ENCODE measurements around the gene PIGL.

DNA sequence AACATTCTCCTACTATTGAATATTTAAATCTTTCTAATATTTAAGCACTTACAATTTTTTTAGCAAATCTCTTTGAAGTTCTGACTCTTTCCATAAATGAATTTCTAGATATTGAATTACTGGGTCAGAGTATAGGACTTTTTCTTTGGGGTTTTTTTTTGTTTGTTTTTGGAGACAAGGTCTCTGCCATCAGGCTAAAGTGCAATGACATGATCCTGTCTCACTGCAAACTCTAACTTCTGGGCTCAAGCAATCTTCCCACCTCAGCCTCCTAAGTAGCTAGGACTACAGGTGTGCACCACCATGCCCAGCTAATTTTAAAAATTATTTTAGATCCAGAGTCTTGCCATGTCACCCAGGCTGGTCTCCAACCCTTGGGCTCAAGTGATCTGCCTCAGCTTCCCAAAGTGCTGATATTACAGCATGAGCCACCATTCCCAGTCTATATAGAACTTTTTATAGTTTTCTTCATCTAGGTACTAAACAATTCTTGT lies 24.9 kb downstream of the PIGL start:
- TF ChIP-seq, protein P1, sequence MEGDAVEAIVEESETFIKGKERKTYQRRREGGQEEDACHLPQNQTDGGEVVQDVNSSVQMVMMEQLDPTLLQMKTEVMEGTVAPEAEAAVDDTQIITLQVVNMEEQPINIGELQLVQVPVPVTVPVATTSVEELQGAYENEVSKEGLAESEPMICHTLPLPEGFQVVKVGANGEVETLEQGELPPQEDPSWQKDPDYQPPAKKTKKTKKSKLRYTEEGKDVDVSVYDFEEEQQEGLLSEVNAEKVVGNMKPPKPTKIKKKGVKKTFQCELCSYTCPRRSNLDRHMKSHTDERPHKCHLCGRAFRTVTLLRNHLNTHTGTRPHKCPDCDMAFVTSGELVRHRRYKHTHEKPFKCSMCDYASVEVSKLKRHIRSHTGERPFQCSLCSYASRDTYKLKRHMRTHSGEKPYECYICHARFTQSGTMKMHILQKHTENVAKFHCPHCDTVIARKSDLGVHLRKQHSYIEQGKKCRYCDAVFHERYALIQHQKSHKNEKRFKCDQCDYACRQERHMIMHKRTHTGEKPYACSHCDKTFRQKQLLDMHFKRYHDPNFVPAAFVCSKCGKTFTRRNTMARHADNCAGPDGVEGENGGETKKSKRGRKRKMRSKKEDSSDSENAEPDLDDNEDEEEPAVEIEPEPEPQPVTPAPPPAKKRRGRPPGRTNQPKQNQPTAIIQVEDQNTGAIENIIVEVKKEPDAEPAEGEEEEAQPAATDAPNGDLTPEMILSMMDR (IDR thresholded peaks at IDR 0.05 in 8 of 11, conservative IDR thresholded peaks at IDR 0.05 in 3 of 11) = no peak
- TF ChIP-seq POLR2A (IDR thresholded peaks at IDR 0.05) (no peak), POLR2AphosphoS5 (IDR thresholded peaks at IDR 0.05) (no peak)

Data from spleen (tissue), 7 donors.